Endodermal cell (in vitro differentiated cells): Measurements from ENCODE around the gene RAI14. TPM values are rescaled to one million over a fixed set of nuclear protein-coding genes. Genes with fewer than 3 reads are reported as not detected.

Experiments
- DNase-seq: peaks from one replicate; pipeline ENCODE4 v3.0.0-alpha.2; 2017
- H3K27ac ChIP-seq: 2 replicates; pipeline ENCODE4 v1.5.1; 2013; ENCODE audit warnings: mild to moderate bottlenecking, low read depth, low read length, moderate library complexity
- H3K27me3 ChIP-seq: 2 replicates; pipeline ENCODE4 v1.6.1; 2013; ENCODE audit warnings: mild to moderate bottlenecking, low read length, moderate library complexity; ENCODE audit not compliant: insufficient read depth, control insufficient read depth, poor library complexity, severe bottlenecking
- H3K36me3 ChIP-seq: 2 replicates; pipeline ENCODE4 v1.7.0; 2013; ENCODE audit warnings: mild to moderate bottlenecking, low read length, moderate library complexity; ENCODE audit not compliant: control insufficient read depth, insufficient read depth
- H3K4me1 ChIP-seq: one replicate; pipeline ENCODE4 v1.7.0; 2013; ENCODE audit warnings: low read length; ENCODE audit not compliant: control insufficient read depth, insufficient read depth
- H3K4me3 ChIP-seq: 2 replicates; pipeline ENCODE4 v1.5.1; 2013; ENCODE audit warnings: mild to moderate bottlenecking, low read length, moderate library complexity
- H3K9ac ChIP-seq: 2 replicates; pipeline ENCODE4 v1.6.1; 2013; ENCODE audit warnings: mild to moderate bottlenecking, low read length, moderate library complexity; ENCODE audit not compliant: poor library complexity, severe bottlenecking; ENCODE audit errors: extremely low read depth
- H3K9me3 ChIP-seq: 2 replicates; pipeline ENCODE4 v1.6.1; 2013; ENCODE audit warnings: mild to moderate bottlenecking, low read length, moderate library complexity; ENCODE audit not compliant: control insufficient read depth
- H3K27ac Mint-ChIP-seq: 2 replicates; pipeline ENCODE4 v1.8.0; 2020; ENCODE audit warnings: mixed read lengths
- H3K27me3 Mint-ChIP-seq: 2 replicates; pipeline ENCODE4 v1.8.0; 2021; ENCODE audit warnings: mild to moderate bottlenecking, mixed read lengths; ENCODE audit not compliant: insufficient read depth
- H3K36me3 Mint-ChIP-seq: 2 replicates; pipeline ENCODE4 v1.8.0; 2020; ENCODE audit warnings: low read depth, mixed read lengths
- H3K4me1 Mint-ChIP-seq: 2 replicates; pipeline ENCODE4 v1.8.0; 2020; ENCODE audit warnings: mixed read lengths
- H3K4me3 Mint-ChIP-seq: 2 replicates; pipeline ENCODE4 v1.8.0; 2020; ENCODE audit warnings: mild to moderate bottlenecking, moderate library complexity, mixed read lengths
- H3K9me3 Mint-ChIP-seq: 2 replicates; pipeline ENCODE4 v1.8.0; 2020; ENCODE audit warnings: mild to moderate bottlenecking, mixed read lengths
- WGBS, 2 experiments: methylation state at CpG; one replicate each; pipeline versions ENCODE4 v1.1.5 to v1.1.7; 2013; ENCODE audit warnings: missing lambda C conversion rate in 2 of 2, mixed read lengths in 1 of 2; ENCODE audit not compliant: insufficient coverage in 1 of 2, insufficient read length in 1 of 2; 5-methylcytosine and 5-hydroxymethylcytosine counted together
- total RNA-seq, 2 donors: library from RNA; stranded (reverse); fragmentation: NEBNext Ultra II Directional in 1 of 2; extraction: Animal tissue kit (Norgen Biotek cat#: 25700) in 1 of 2; gene quantifications; 2 replicates in 1 of 2; 3 replicates in 1 of 2; pipeline ENCODE4 v1.2.1, GENCODE V29; 2021
- TF ChIP-seq, protein P1 (sequence below): fragments of 200-600 bp; sonication (generic); conservative IDR thresholded peaks from 2 replicates; pipeline ENCODE4 v1.5.0; 2021; ENCODE audit warnings: antibody characterized with exemption, mild to moderate bottlenecking

The RAI14 gene
- total RNA-seq, 2 donors from 2014 or later, result 66.6 to 87.5 TPM

DNA sequence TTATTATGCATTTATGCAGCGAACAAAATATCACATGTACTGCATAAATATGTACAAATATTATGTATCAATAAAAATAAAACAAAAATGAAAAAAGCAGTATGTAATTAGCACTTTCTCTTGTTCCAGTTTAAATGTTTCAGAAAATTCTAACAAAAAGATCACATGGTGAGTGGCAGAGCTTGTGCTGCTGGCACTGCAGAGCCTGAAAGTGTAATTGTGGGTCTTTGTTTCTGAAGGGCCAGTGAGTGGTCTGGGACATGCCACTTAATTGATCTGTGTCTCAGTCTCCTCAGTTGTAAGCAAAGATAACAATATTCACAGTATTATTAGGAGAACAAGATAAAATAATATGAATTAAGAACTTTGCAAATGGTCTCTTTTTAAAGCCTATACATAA is 39.5 kb upstream of the RAI14 start:
- H3K27me3 Mint-ChIP-seq, result no peaks in the 10 kb centered on the region
- Histone ChIP-seq H3K9ac (no peak overlapping the region), H3K27me3 (no peaks in the 10 kb centered on the region), H3K36me3 (no peaks in the 10 kb centered on the region), H3K4me1 (no peaks in the 10 kb centered on the region), H3K9me3 (no peaks in the 10 kb centered on the region), H3K4me3 (no peak overlapping the region), H3K27ac (no peak overlapping the region)
- no peak for DNase-seq
- H3K4me3 Mint-ChIP-seq, result no peak overlapping the region
- H3K27ac Mint-ChIP-seq, result no peak overlapping the region
- no peaks in the 10 kb centered on the region for H3K36me3 Mint-ChIP-seq
- TF ChIP-seq, protein P1, sequence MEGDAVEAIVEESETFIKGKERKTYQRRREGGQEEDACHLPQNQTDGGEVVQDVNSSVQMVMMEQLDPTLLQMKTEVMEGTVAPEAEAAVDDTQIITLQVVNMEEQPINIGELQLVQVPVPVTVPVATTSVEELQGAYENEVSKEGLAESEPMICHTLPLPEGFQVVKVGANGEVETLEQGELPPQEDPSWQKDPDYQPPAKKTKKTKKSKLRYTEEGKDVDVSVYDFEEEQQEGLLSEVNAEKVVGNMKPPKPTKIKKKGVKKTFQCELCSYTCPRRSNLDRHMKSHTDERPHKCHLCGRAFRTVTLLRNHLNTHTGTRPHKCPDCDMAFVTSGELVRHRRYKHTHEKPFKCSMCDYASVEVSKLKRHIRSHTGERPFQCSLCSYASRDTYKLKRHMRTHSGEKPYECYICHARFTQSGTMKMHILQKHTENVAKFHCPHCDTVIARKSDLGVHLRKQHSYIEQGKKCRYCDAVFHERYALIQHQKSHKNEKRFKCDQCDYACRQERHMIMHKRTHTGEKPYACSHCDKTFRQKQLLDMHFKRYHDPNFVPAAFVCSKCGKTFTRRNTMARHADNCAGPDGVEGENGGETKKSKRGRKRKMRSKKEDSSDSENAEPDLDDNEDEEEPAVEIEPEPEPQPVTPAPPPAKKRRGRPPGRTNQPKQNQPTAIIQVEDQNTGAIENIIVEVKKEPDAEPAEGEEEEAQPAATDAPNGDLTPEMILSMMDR, result no peak
- H3K4me1 Mint-ChIP-seq, result peaks cover 3% of the 10 kb centered on the region
- WGBS, 2 experiments, result no CpG with 5 or more reads among the region's 1 CpG
- H3K9me3 Mint-ChIP-seq, result no peaks in the 10 kb centered on the region

DNA sequence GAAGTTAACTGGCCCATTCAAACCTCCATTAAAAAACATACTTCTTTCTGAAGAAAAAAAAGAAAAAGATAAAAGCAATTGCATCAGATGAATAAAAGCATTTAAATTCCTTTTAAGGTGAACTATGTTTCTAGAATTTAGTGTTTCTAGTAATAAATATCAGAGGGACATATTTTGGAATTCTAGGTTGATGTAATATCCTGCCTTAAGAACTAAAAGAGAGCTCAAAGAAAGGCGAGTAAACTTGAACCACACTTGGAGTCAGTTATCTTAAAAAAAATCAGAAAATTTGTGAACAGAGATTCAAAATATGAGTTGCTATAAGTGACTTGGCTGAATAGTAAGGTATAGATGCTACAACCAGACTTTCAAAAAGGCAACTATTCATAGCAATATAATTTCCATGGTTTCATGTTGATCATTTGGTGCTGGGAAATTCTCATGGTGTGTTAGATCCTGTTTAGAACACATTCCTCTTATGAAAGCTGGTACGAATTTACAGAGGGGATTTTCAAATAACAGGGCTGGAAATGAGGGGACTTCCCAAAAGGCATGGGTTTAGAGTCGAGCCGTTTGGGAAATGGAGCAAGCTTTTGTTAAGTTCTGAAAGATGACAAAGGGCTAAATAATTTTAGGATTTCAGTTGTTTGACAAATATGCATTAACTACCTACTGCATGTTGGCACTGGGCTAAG is 37.6 kb upstream of the RAI14 start:
- Mint-ChIP-seq H3K9me3 (no peaks in the 10 kb centered on the region), H3K27ac (no peak overlapping the region), H3K36me3 (no peaks in the 10 kb centered on the region), H3K4me3 (no peak overlapping the region), H3K27me3 (no peaks in the 10 kb centered on the region), H3K4me1 (peaks cover 3% of the 10 kb centered on the region)
- no peaks in the 10 kb centered on the region for H3K27me3 ChIP-seq
- no peak overlapping the region for H3K27ac ChIP-seq
- no peak overlapping the region for H3K4me3 ChIP-seq
- H3K4me1 ChIP-seq, result no peaks in the 10 kb centered on the region
- no peak overlapping the region for H3K9ac ChIP-seq
- 89 to 97% methylated on average over 4 of the region's 4 CpGs for WGBS, 2 experiments
- H3K36me3 ChIP-seq, result no peaks in the 10 kb centered on the region
- no peaks in the 10 kb centered on the region for H3K9me3 ChIP-seq
- TF ChIP-seq, protein P1, result no peak
- no peak for DNase-seq

DNA sequence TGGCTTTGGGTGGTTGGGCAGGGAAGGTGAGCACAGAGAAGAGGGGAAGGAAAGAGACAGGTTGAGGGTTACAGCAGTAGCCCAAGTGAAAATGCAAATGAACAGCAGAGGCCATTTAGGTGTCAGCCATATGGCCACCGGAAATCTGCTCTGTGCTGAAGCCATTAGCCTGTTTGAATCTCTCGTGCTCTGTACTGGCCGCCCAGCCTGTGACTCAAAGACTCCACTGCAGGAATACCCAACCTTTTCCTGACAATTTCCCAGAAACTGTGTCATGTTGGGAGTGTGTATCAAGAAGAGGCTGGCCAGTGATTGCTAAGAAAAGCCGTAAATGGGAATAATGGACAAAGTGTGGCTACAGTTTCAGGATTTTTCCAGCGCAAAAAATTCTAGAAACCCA is 35.9 kb upstream of the RAI14 start:
- H3K36me3 ChIP-seq, result no peaks in the 10 kb centered on the region
- no peaks in the 10 kb centered on the region for H3K9me3 ChIP-seq
- 92 to 93% methylated on average over 5 of the region's 5 CpGs for WGBS, 2 experiments
- Mint-ChIP-seq H3K27ac (peak overlapping the region; percentile 16), H3K4me1 (peaks cover 3% of the 10 kb centered on the region), H3K9me3 (no peaks in the 10 kb centered on the region), H3K27me3 (no peaks in the 10 kb centered on the region), H3K4me3 (no peak overlapping the region), H3K36me3 (no peaks in the 10 kb centered on the region)
- H3K4me3 ChIP-seq, result no peak overlapping the region
- no peak for DNase-seq
- TF ChIP-seq, protein P1, result no peak
- no peak overlapping the region for H3K9ac ChIP-seq
- no peak overlapping the region for H3K27ac ChIP-seq
- H3K27me3 ChIP-seq, result no peaks in the 10 kb centered on the region
- H3K4me1 ChIP-seq, result no peaks in the 10 kb centered on the region
